Parathyroid adenoma (tissue), 2 donors: ENCODE data around the gene ZNF649.

Experiments used
- H2AFZ ChIP-seq: fragments of 300-600 bp; sonication (generic); one replicate; pipeline ENCODE4 v1.7.0; 2017; ENCODE audit warnings: antibody characterized with exemption, mild to moderate bottlenecking
- H3K27ac ChIP-seq: fragments of 300-600 bp; sonication (generic); one replicate; pipeline ENCODE4 v1.7.0; 2017
- H3K27me3 ChIP-seq: fragments of 300-600 bp; sonication (generic); one replicate; pipeline ENCODE4 v1.7.0; 2017; ENCODE audit warnings: low read length; ENCODE audit not compliant: control insufficient read depth, insufficient read depth
- H3K36me3 ChIP-seq: fragments of 300-600 bp; sonication (generic); one replicate; pipeline ENCODE4 v1.7.0; 2017; ENCODE audit warnings: low read length; ENCODE audit not compliant: control insufficient read depth, insufficient read depth
- H3K4me1 ChIP-seq: fragments of 300-600 bp; sonication (generic); one replicate; pipeline ENCODE4 v1.7.0; 2017; ENCODE audit warnings: control low read depth
- H3K4me2 ChIP-seq: fragments of 300-600 bp; sonication (generic); one replicate; pipeline ENCODE4 v1.7.0; 2017; ENCODE audit warnings: low read length
- H3K4me3 ChIP-seq: fragments of 300-600 bp; sonication (generic); one replicate; pipeline ENCODE4 v1.7.0; 2017; ENCODE audit warnings: low read depth, low read length
- H3K79me2 ChIP-seq: fragments of 300-600 bp; sonication (generic); one replicate; pipeline ENCODE4 v1.7.0; 2017; ENCODE audit warnings: control low read depth
- H3K9ac ChIP-seq: fragments of 300-600 bp; sonication (generic); one replicate; pipeline ENCODE4 v1.7.0; 2017; ENCODE audit warnings: mild to moderate bottlenecking
- H3K9me3 ChIP-seq: fragments of 300-600 bp; sonication (generic); one replicate; pipeline ENCODE4 v1.7.0; 2017; ENCODE audit warnings: low read length; ENCODE audit not compliant: control insufficient read depth
- TF ChIP-seq, protein P1 (sequence below): fragments of 300-600 bp; sonication (generic); IDR thresholded peaks from one replicate; pipeline ENCODE4 v1.7.0; 2017; ENCODE audit warnings: antibody characterized with exemption, mild to moderate bottlenecking
- donor health status: primary hyperparathyroidism.

The ZNF649 gene

DNA sequence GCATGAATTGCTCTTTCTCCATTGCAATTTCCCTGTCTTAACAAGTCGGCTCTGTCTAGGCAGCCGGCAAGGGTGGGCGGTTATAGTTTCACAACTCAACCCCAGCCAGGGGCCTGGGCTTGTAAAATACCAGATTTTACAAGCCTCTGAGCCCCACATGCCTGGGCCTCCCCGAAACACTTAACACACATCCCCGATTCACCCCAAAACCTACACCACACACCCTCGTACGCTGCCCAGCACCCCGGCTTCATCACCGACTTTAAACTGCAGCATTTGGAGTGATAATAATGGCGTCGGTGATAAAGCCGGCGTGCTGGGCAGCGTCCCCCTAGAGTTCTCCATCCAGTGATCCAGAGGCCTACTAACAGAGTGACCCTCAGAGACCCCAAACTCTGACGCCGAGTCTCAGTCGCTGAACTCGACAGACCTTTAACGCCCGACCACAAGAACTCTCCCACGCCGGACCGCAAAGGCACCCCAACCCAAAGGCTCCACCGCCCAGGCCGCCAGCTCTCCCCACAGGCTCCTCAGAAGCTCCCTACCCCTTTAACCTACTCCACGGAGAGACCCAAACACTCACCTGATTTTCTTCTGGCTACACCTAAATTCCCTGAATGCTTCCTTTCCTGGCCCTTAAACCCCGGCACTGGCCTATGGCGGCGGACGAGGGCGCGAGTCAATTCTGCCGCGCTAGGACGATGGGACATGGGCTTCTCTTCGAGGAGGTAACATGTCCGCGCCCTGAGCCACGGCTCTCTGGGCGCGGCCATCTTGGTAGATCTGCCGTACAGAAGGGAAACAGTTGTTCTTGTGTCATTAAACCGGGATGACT lies at the start of gene ZNF649:
TSS of gene ZNF649 (minus strand) at position 687 of the 835 bp plus-strand sequence. CDS start 4,910 bp downstream, outside the sequence.
- Histone ChIP-seq H3K79me2 (peaks cover 33% of the 10 kb centered on the region), H3K4me1 (peaks cover 4% of the 10 kb centered on the region), H3K9me3 (no peaks in the 10 kb centered on the region), H3K4me3 (peak within 1 kb of the TSS; percentile 90), H2AFZ (peak within 1 kb of the TSS; percentile 96), H3K27ac (peak within 1 kb of the TSS; percentile 94), H3K4me2 (peak within 1 kb of the TSS; percentile 70), H3K9ac (peak within 1 kb of the TSS; percentile 95), H3K27me3 (no peaks in the 10 kb centered on the region), H3K36me3 (no peaks in the 10 kb centered on the region)
- TF ChIP-seq, protein P1, sequence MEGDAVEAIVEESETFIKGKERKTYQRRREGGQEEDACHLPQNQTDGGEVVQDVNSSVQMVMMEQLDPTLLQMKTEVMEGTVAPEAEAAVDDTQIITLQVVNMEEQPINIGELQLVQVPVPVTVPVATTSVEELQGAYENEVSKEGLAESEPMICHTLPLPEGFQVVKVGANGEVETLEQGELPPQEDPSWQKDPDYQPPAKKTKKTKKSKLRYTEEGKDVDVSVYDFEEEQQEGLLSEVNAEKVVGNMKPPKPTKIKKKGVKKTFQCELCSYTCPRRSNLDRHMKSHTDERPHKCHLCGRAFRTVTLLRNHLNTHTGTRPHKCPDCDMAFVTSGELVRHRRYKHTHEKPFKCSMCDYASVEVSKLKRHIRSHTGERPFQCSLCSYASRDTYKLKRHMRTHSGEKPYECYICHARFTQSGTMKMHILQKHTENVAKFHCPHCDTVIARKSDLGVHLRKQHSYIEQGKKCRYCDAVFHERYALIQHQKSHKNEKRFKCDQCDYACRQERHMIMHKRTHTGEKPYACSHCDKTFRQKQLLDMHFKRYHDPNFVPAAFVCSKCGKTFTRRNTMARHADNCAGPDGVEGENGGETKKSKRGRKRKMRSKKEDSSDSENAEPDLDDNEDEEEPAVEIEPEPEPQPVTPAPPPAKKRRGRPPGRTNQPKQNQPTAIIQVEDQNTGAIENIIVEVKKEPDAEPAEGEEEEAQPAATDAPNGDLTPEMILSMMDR, result no peak

DNA sequence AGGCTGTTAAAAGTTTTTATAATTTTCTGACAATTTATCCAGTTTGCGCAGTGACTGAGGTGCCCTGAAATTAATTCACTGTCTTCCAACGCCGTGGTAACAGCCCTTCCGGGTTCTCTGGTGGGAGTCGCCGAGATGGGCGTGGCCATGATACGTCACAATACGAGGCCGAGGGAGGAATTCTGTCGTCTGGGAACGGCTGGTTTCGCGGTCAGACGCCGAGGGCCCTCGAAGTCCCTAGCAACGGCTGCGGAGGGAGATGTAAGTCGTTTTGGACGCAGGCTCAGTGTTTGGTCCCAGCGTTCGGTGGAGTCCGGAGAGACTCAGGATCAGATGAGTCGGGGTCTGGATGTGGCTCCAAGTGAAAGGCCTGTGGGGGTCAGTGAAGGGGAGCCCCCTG lies 44.2 kb upstream of the ZNF649 start:
- H3K9me3 ChIP-seq, result peaks cover 12% of the 10 kb centered on the region

DNA sequence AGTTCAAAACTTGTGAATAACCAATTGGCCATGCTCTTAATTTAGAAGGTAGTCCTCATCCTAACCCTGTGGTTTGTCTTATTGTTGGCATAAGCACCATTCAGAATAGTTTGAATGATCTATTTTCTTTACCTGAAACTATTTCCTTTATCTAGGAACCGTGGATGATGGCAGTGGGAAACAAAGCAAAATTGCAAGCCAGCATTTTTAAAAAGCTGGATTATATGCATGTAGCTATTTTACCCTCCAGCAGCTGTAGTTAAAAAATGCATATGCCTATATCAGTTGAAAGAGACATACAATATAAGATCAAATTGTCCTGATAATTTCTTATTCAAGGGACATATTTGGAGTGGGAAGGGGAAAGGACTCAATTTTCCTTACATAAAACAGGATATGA lies 41.8 kb upstream of the ZNF649 start:
- peaks cover 24% of the 10 kb centered on the region for H3K36me3 ChIP-seq
- H3K27ac ChIP-seq, result no peak overlapping the region
- TF ChIP-seq, protein P1, result no peak
- peaks cover 14% of the 10 kb centered on the region for H3K9me3 ChIP-seq
- no peak overlapping the region for H3K4me3 ChIP-seq
- no peak overlapping the region for H2AFZ ChIP-seq
- no peaks in the 10 kb centered on the region for H3K79me2 ChIP-seq
- no peak overlapping the region for H3K4me2 ChIP-seq
- no peak overlapping the region for H3K9ac ChIP-seq
- H3K4me1 ChIP-seq, result no peaks in the 10 kb centered on the region
- H3K27me3 ChIP-seq, result no peaks in the 10 kb centered on the region

More for the DNA sequence above, 44.2 kb upstream of the ZNF649 start:
- Histone ChIP-seq H3K9ac (no peak overlapping the region), H3K79me2 (no peaks in the 10 kb centered on the region), H3K4me2 (no peak overlapping the region), H3K4me3 (no peak overlapping the region), H3K27ac (no peak overlapping the region), H3K27me3 (no peaks in the 10 kb centered on the region), H3K4me1 (no peaks in the 10 kb centered on the region), H3K36me3 (peaks cover 12% of the 10 kb centered on the region), H2AFZ (no peak overlapping the region)
- TF ChIP-seq, protein P1, result no peak

DNA sequence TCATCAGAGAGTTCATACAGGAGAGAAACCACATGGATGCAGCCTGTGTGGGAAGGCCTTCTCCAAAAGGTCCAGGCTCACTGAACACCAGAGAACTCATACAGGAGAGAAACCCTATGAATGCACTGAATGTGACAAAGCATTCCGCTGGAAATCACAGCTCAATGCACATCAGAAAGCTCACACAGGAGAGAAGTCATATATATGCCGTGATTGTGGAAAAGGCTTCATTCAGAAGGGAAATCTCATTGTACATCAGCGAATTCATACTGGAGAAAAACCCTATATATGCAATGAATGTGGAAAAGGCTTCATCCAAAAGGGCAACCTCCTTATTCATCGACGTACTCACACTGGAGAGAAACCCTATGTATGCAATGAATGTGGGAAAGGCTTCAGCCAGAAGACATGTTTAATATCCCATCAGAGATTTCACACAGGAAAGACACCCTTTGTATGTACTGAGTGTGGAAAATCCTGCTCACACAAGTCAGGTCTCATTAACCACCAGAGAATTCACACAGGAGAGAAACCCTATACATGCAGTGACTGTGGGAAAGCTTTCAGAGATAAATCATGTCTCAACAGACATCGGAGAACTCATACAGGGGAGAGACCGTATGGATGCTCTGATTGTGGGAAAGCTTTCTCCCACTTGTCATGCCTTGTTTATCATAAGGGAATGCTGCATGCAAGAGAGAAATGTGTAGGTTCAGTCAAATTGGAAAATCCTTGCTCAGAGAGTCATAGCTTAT lies 40.2 kb upstream of the ZNF649 start:
- Histone ChIP-seq H3K4me3 (no peak overlapping the region), H3K9ac (no peak overlapping the region), H3K4me2 (no peak overlapping the region), H3K9me3 (peaks cover 14% of the 10 kb centered on the region), H3K36me3 (peaks cover 24% of the 10 kb centered on the region), H3K27me3 (no peaks in the 10 kb centered on the region), H2AFZ (no peak overlapping the region), H3K27ac (no peak overlapping the region), H3K4me1 (no peaks in the 10 kb centered on the region), H3K79me2 (no peaks in the 10 kb centered on the region)
- TF ChIP-seq, protein P1, result no peak
